Breast epithelium (tissue), 4 donors: ENCODE measurements around the gene PIGM. TPM values are rescaled to one million over a fixed set of nuclear protein-coding genes. Genes with fewer than 3 reads are reported as not detected.

ENCODE experiments used
- DNase-seq, 2 donors: peaks; one replicate each; pipeline ENCODE4 v3.0.0-alpha.2; 2019; ENCODE audit warnings: low spot score in 2 of 2
- H3K27ac ChIP-seq, 2 donors: fragments of 200-600 bp; sonication (generic) in 1 of 2; one replicate each; pipeline ENCODE4 v1.5.1; 2016 to 2019; ENCODE audit warnings: mild to moderate bottlenecking in 1 of 2
- H3K27me3 ChIP-seq, 2 donors: fragments of 200-600 bp; sonication (generic) in 1 of 2; one replicate each; pipeline versions ENCODE4 v1.5.1 to v1.6.0; 2017 to 2019; ENCODE audit warnings: control low read depth in 1 of 2, mild to moderate bottlenecking in 1 of 2
- H3K36me3 ChIP-seq: fragments of 200-600 bp; one replicate; pipeline ENCODE4 v1.5.1; 2019
- H3K4me1 ChIP-seq, 2 donors: fragments of 200-600 bp; sonication (generic); one replicate each; pipeline ENCODE4 v1.5.1; 2016 to 2019; ENCODE audit warnings: control low read depth in 1 of 2
- H3K4me3 ChIP-seq, 3 donors: fragments of 200-600 bp; sonication (generic); 1 replicate in 2 of 3; 2 replicates in 1 of 3; pipeline ENCODE4 v1.5.1; 2016 to 2019; ENCODE audit warnings: mild to moderate bottlenecking in 3 of 3, moderate library complexity in 2 of 3
- H3K9me3 ChIP-seq, 2 donors: fragments of 200-600 bp; sonication (generic) in 1 of 2; one replicate each; pipeline ENCODE4 v1.5.1; 2016 to 2019; ENCODE audit warnings: control low read depth in 1 of 2
- POLR2A ChIP-seq: fragments of 450-650 bp; IDR thresholded peaks from one replicate; pipeline ENCODE4 v1.6.1; 2016; ENCODE audit warnings: antibody characterized with exemption, mild to moderate bottlenecking, moderate library complexity
- POLR2AphosphoS5 ChIP-seq, 3 donors: sonication (generic); formaldehyde crosslinking; IDR thresholded peaks; one replicate each; pipeline ENCODE4 v1.6.1; 2017; ENCODE audit warnings: antibody characterized with exemption in 3 of 3
- intact Hi-C: fragments of 100-400 bp; cut with DNase I; formaldehyde crosslinking; loops from one replicate; pipeline ENCODE4 v1.15.1; 2023; ENCODE audit warnings: low total_unique reads
- total RNA-seq, 3 donors: library from RNA; depleted of rRNA; stranded (reverse); fragments of >200 nt; gene quantifications; one replicate each; pipeline ENCODE4 v1.1.0, GENCODE V29; 2016
- TF ChIP-seq, protein P1 (sequence below), 3 donors: fragments of 450-650 bp; IDR thresholded peaks; one replicate each; pipeline ENCODE4 v1.5.1; 2016 to 2017; ENCODE audit warnings: antibody characterized with exemption in 3 of 3, mild to moderate bottlenecking in 3 of 3, moderate library complexity in 3 of 3

Gene PIGM
- total RNA-seq, 3 donors from 2014 or later, result 4.9 to 8.2 (median 5.1) TPM

DNA sequence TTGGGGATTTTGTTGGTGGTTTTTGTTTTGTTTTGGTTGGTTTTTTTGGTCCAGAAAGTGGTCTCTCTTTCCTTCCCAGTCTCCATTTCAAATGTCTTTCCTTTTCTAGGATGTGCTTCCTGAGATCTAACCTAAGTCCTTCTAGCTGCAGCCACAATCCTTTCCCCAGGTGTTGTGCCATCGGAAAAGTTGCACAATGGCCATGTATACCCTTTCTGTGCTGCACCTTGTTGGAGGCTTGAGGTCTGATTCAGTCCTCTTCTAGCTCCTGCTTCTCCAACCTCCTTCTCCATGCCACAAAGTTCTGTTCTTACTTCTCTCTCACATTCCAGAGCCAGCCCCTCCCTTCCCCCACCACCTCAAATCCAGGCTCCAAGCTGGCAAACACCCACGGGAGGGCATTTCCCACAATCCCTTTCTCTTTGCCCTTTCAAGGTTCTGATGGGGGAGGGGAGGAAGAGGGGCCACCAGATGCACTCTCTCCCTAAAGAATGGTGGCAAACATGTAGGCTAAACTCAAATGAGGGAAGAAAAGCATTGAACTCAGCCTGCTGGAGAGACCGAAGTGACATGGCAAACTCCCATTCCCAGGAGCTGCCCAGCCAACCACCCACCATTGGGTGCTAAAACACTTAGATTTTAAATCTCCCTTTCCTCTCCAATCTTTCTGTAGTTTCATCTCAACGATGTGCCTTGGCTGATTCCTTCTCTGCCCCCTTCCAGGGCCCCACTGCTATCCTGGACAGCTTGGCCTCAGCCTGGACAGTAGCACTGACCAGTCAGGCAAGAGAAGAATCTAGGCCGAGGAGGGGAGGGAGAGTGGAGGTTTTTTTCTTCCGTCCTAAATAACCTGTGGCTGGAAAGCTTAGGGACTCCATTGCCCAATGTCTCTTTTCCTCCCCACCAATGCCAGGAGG, 35.3 kb upstream of the PIGM start:
- Histone ChIP-seq H3K4me1 (no peaks in the 10 kb centered on the region), H3K9me3 (no peaks in the 10 kb centered on the region), H3K27ac (no peak overlapping the region), H3K4me3 (no peak overlapping the region), H3K36me3 (no peaks in the 10 kb centered on the region), H3K27me3 (peaks cover 0 to 10% of the 10 kb centered on the region in 2 donors)
- no peak for TF ChIP-seq POLR2AphosphoS5 (IDR thresholded peaks at IDR 0.05)
- TF ChIP-seq, protein P1, sequence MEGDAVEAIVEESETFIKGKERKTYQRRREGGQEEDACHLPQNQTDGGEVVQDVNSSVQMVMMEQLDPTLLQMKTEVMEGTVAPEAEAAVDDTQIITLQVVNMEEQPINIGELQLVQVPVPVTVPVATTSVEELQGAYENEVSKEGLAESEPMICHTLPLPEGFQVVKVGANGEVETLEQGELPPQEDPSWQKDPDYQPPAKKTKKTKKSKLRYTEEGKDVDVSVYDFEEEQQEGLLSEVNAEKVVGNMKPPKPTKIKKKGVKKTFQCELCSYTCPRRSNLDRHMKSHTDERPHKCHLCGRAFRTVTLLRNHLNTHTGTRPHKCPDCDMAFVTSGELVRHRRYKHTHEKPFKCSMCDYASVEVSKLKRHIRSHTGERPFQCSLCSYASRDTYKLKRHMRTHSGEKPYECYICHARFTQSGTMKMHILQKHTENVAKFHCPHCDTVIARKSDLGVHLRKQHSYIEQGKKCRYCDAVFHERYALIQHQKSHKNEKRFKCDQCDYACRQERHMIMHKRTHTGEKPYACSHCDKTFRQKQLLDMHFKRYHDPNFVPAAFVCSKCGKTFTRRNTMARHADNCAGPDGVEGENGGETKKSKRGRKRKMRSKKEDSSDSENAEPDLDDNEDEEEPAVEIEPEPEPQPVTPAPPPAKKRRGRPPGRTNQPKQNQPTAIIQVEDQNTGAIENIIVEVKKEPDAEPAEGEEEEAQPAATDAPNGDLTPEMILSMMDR (IDR thresholded peaks at IDR 0.05), result no peak
- TF ChIP-seq POLR2A, result no peak
- DNase-seq, result no peak
- intact Hi-C loops, result no loop called here

DNA sequence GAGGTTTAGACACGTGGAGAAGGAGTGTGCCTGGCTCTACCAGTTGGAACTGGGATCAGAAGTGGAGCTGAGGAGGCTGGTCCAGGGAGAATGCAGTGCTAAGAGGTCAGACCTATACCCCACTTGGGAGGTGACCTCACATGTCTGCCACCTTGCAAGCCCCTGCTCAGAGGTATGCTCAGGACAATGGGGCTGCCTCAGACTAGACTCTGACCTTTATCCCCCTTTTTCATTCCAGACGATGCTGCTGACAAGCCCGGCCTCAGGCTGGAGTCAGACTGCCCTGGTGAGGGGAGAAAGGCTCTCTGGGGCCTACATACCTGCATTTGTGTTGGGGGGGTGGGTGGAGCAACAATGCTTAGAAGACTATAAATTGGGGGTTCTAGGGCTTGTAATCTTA, 33.0 kb upstream of the PIGM start:
- H3K27ac ChIP-seq, result peak overlapping the region in 1 of 2 donors; percentile 55
- no peaks in the 10 kb centered on the region for H3K36me3 ChIP-seq
- H3K4me1 ChIP-seq, result no peaks in the 10 kb centered on the region
- TF ChIP-seq POLR2AphosphoS5 (IDR thresholded peaks at IDR 0.05), result no peak
- no peak for TF ChIP-seq POLR2A
- TF ChIP-seq, protein P1 (IDR thresholded peaks at IDR 0.05), result no peak
- intact Hi-C loops, result no loop called here
- H3K27me3 ChIP-seq, result peaks cover 0 to 11% of the 10 kb centered on the region in 2 donors
- H3K9me3 ChIP-seq, result no peaks in the 10 kb centered on the region
- no peak for DNase-seq
- H3K4me3 ChIP-seq, result no peak overlapping the region

DNA sequence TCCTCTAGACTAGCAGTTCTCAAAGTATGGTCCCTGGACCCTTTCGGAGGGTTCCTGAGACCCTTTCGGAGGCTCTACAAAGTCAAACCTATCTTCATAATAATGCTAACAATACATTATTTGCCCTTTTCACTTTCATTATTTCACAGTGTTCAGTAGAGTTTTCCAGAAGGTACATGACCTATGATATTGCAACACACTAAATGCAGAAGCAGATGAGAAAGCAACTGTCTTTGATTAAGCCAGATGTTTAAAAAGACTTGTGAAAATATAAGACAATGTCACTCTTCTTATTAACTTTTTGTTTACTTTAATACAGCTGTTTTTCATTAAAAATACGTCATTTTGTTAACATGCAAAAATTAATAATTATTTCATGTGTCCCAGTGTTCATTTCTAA, 32.4 kb upstream of the PIGM start:
- intact Hi-C loops, result no loop called here
- Histone ChIP-seq H3K27ac (no peak overlapping the region), H3K27me3 (peaks cover 0 to 11% of the 10 kb centered on the region in 2 donors), H3K4me1 (no peaks in the 10 kb centered on the region), H3K36me3 (no peaks in the 10 kb centered on the region), H3K4me3 (no peak overlapping the region), H3K9me3 (no peaks in the 10 kb centered on the region)
- DNase-seq, result no peak
- no peak for TF ChIP-seq POLR2A
- no peak for TF ChIP-seq POLR2AphosphoS5 (IDR thresholded peaks at IDR 0.05)
- TF ChIP-seq, protein P1 (IDR thresholded peaks at IDR 0.05), result no peak

DNA sequence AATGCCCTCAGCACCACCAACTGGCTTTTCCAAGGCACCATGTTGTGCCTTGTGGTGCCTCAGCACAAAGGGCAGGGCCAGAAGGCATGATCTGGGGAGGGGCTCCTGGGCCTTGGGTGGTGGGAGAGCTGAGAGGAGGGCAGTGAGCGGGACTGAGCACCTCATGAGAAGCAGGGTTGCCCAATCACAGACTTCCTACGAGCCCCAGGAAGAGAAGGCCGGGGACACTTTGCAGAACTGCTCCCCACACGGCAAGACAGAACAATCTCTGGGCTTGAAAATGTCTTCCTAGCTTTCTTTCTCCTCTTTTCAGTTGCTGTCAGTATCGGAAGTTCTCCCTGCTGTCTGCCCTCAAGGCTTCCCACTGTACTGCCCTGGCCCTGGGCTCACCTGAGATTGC, 31.4 kb upstream of the PIGM start:
- intact Hi-C loops, result no loop called here
- H3K27me3 ChIP-seq, result peaks cover 0 to 11% of the 10 kb centered on the region in 2 donors
- DNase-seq, result no peak
- no peaks in the 10 kb centered on the region for H3K36me3 ChIP-seq
- H3K4me3 ChIP-seq, result no peak overlapping the region
- H3K9me3 ChIP-seq, result no peaks in the 10 kb centered on the region
- TF ChIP-seq POLR2AphosphoS5 (IDR thresholded peaks at IDR 0.05) (no peak), POLR2A (no peak)
- TF ChIP-seq, protein P1 (IDR thresholded peaks at IDR 0.05), result no peak
- no peak overlapping the region for H3K27ac ChIP-seq
- H3K4me1 ChIP-seq, result no peaks in the 10 kb centered on the region

DNA sequence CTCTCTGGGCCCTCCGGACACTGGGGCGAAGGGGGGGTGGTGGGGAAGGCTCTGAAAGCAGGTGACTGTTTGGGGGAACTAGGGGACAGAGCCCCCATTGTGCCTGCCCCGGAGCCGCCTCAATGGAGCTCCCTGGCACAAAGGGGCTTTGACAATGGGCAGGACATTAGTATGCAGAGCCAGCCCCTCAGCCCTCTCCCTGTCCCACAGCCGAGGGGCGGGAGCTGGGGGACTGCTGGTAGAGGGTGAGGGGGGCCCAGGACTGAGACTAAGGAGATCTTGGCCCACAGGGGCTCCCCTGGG, 30.4 kb upstream of the PIGM start:
- TF ChIP-seq POLR2A, result no peak
- no peak overlapping the region for H3K4me3 ChIP-seq
- peaks cover 0 to 11% of the 10 kb centered on the region in 2 donors for H3K27me3 ChIP-seq
- DNase-seq, result no peak
- intact Hi-C loops, result loop anchor here (1.0 kb wide), 1 partner anchor 26 kb away; no protein-coding TSS in a partner anchor
- no peak overlapping the region for H3K27ac ChIP-seq
- H3K36me3 ChIP-seq, result no peaks in the 10 kb centered on the region
- no peaks in the 10 kb centered on the region for H3K9me3 ChIP-seq
- H3K4me1 ChIP-seq, result no peaks in the 10 kb centered on the region
